ENCODE results near the gene TBL1X. TPM values are rescaled to one million over a fixed set of nuclear protein-coding genes. Genes with fewer than 3 reads are reported as not detected.
A peak's percentile ranks its signal among the peaks of the same experiment; 100 is the strongest.

The TBL1X gene
- total and polyA plus RNA-seq, 2 experiments from 2014 or later: 21.8 to 29.9 TPM

GRCh38 chrX:9688833-9689232, 224.0 kb downstream of the TBL1X start:
- DNase-seq (ENCODE audit: low read depth in 1 of 2, low spot score in 1 of 2): no peak
- Histone ChIP-seq H3K36me3 (peaks cover 39% of the 10 kb centered on the region), H3K4me3 (no peak overlapping the region), H3K9me3 (ENCODE audit: low read depth) (no peaks in the 10 kb centered on the region), H3K27me3 (no peaks in the 10 kb centered on the region), H3K4me1 (ENCODE audit: low read depth) (no peaks in the 10 kb centered on the region), H3K27ac (no peak overlapping the region)
- TF ChIP-seq CTCF (IDR thresholded peaks at IDR 0.05; ENCODE audit: low read depth, low read length): no peak

DNA sequence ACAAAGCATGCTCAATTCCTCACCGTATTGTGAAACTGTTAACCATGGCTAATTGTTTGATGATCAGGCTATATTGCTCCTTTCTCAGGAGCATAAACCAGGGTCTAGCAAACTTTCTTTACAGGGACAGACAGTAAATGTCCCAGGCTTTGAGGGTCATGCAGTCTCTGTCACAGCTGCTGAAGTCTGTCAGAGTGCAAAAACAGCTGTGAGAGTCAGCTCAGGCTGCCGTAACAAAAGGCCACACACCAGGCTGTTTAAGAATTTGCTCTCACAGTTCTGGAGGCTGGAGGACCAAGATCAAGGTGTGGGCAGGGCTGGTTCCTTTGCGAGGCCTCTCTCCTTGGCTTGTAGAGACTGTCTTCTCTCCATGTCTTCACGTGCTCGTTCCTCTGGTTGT, 225.2 kb downstream of the TBL1X start:
- no peak for DNase-seq (ENCODE audit: low read depth in 1 of 2, low spot score in 1 of 2)
- peaks cover 38% of the 10 kb centered on the region for H3K36me3 ChIP-seq
- H3K27me3 ChIP-seq: no peaks in the 10 kb centered on the region
- H3K4me1 ChIP-seq (ENCODE audit: low read depth): no peaks in the 10 kb centered on the region
- H3K4me3 ChIP-seq: no peak overlapping the region
- no peaks in the 10 kb centered on the region for H3K9me3 ChIP-seq (ENCODE audit: low read depth)
- TF ChIP-seq CTCF (IDR thresholded peaks at IDR 0.05; ENCODE audit: low read depth, low read length): no peak
- no peak overlapping the region for H3K27ac ChIP-seq

DNA sequence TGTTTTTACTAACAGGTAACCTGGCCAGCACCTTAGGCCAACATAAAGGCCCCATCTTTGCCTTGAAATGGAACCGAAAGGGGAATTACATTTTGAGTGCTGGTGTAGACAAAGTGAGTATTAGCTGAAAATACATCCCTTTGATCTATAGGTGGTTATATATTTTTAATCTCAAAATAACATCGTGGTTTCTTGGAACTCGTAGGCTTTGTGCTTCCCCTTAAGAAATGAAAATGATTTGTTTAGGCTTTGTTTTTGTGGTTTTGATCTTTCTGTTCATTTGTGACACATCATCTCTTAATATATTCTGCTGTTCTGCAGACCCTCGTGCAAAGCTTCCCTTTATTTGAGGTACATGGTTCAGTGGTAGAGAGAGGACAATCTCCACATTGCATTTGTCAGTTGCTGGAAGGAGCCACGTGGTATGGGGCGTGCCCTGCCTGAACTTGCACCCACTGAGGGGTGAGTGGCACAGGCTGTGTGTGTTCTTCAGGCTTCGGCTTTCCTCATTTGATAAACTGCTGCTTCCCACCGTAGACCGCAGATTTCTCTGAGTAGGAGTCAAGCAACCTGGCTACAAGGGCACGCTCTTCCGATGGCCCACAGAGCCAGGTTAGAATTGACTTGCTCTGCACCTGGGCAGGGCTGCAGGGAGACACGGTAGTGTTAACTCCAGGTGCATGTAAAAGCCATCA, 228.6 kb downstream of the TBL1X start:
- TF ChIP-seq CTCF (IDR thresholded peaks at IDR 0.05; ENCODE audit: low read depth, low read length): no peak
- DNase-seq (ENCODE audit: low read depth in 1 of 2, low spot score in 1 of 2): no peak
- H3K36me3 ChIP-seq: peaks cover 46% of the 10 kb centered on the region
- no peaks in the 10 kb centered on the region for H3K27me3 ChIP-seq
- peaks cover 8% of the 10 kb centered on the region for H3K4me1 ChIP-seq (ENCODE audit: low read depth)
- H3K27ac ChIP-seq: no peak overlapping the region
- H3K4me3 ChIP-seq: no peak overlapping the region
- H3K9me3 ChIP-seq (ENCODE audit: low read depth): no peaks in the 10 kb centered on the region

- Histone ChIP-seq H3K36me3 (peaks cover 19% of the 10 kb centered on the region), H3K27ac (no peak overlapping the region), H3K4me1 (ENCODE audit: low read depth) (peaks cover 8% of the 10 kb centered on the region), H3K4me3 (no peak overlapping the region), H3K9me3 (ENCODE audit: low read depth) (no peaks in the 10 kb centered on the region), H3K27me3 (no peaks in the 10 kb centered on the region)
- TF ChIP-seq CTCF (IDR thresholded peaks at IDR 0.05; ENCODE audit: low read depth, low read length): no peak
- no peak for DNase-seq (ENCODE audit: low read depth in 1 of 2, low spot score in 1 of 2)
Measured at GRCh38 chrX:9698576-9698975, 233.7 kb downstream of the TBL1X start.

- no peaks in the 10 kb centered on the region for H3K27me3 ChIP-seq
- no peak for TF ChIP-seq CTCF (IDR thresholded peaks at IDR 0.05; ENCODE audit: low read depth, low read length)
- H3K4me3 ChIP-seq: no peak overlapping the region
- H3K27ac ChIP-seq: no peak overlapping the region
- peak in 1 of 2 donors; percentile 21 for DNase-seq (ENCODE audit: low read depth in 1 of 2, low spot score in 1 of 2)
- no peaks in the 10 kb centered on the region for H3K9me3 ChIP-seq (ENCODE audit: low read depth)
- peaks cover 8% of the 10 kb centered on the region for H3K4me1 ChIP-seq (ENCODE audit: low read depth)
- H3K36me3 ChIP-seq: peaks cover 14% of the 10 kb centered on the region
Measured at GRCh38 chrX:9700555-9700954, 235.7 kb downstream of the TBL1X start.

Measured in cardiac muscle cell (in vitro differentiated cells and primary cell).